ENCODE measurements around the gene LYZL1.
A peak's percentile ranks its signal among the peaks of the same experiment; 100 is the strongest.
"Not testable (repeated sequence)": the region's sequence is repeated elsewhere in the genome, so short reads cannot be mapped to it uniquely, and the experiment has no call there.

The LYZL1 gene

GRCh38 chr10:29316308-29317026 is 27.6 kb downstream of the LYZL1 start:
- no peaks in the 10 kb centered on the region for H3K36me3 ChIP-seq (ENCODE audit: control insufficient read depth, insufficient read depth, low read length)
- no peak overlapping the region for H3K27ac ChIP-seq (ENCODE audit: low read depth, low read length)
- H3K4me3 ChIP-seq (ENCODE audit: low read length): no peak overlapping the region
- H3K4me1 ChIP-seq (ENCODE audit: control insufficient read depth, insufficient read depth, low read length): no peaks in the 10 kb centered on the region
- no peaks in the 10 kb centered on the region for H3K27me3 ChIP-seq (ENCODE audit: control insufficient read depth, insufficient read depth, low read length)
- no peak overlapping the region for H3K9ac ChIP-seq (ENCODE audit: low read length)

- no peak overlapping the region for H3K9ac ChIP-seq (ENCODE audit: low read length)
- H3K36me3 ChIP-seq (ENCODE audit: control insufficient read depth, insufficient read depth, low read length): no peaks in the 10 kb centered on the region
- H3K27me3 ChIP-seq (ENCODE audit: control insufficient read depth, insufficient read depth, low read length): no peaks in the 10 kb centered on the region
- H3K4me1 ChIP-seq (ENCODE audit: control insufficient read depth, insufficient read depth, low read length): no peaks in the 10 kb centered on the region
- H3K4me3 ChIP-seq (ENCODE audit: low read length): no peak overlapping the region
- no peak overlapping the region for H3K27ac ChIP-seq (ENCODE audit: low read depth, low read length)
These were observed 28.2 kb downstream of the LYZL1 start for GRCh38 chr10:29317027-29317420.

DNA sequence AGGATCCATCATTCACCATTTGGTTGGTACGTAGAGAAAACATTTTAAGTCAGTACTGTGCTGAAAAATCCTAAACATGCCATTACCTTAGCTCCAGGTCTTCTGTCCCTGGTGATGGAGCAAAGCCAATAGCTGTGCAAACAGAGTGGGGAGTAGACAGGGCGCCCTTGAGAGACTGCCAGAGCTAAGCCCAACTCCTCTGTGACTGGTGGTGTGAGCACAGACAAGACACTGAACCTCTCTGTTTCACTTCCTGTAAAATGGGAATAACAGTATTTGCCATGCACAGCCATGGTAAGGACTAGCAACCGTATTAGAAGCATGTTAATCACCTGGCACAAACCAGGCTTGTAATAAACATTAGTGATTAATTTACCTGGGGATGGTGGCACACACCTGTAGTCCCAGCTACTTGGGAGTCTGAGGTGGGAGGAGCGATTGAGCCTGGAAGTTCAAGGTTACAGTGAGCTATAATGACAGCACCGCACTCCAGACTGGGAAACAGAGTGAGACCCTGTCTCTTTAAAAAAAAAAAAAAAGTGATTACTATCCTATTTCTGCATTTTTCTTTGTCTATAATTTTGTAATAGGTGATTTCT is 28.7 kb downstream of the LYZL1 start:
- Histone ChIP-seq H3K27me3 (ENCODE audit: control insufficient read depth, insufficient read depth, low read length) (no peaks in the 10 kb centered on the region), H3K36me3 (ENCODE audit: control insufficient read depth, insufficient read depth, low read length) (no peaks in the 10 kb centered on the region), H3K9ac (ENCODE audit: low read length) (no peak overlapping the region), H3K4me3 (ENCODE audit: low read length) (no peak overlapping the region), H3K27ac (ENCODE audit: low read depth, low read length) (no peak overlapping the region), H3K4me1 (ENCODE audit: control insufficient read depth, insufficient read depth, low read length) (no peaks in the 10 kb centered on the region)

DNA sequence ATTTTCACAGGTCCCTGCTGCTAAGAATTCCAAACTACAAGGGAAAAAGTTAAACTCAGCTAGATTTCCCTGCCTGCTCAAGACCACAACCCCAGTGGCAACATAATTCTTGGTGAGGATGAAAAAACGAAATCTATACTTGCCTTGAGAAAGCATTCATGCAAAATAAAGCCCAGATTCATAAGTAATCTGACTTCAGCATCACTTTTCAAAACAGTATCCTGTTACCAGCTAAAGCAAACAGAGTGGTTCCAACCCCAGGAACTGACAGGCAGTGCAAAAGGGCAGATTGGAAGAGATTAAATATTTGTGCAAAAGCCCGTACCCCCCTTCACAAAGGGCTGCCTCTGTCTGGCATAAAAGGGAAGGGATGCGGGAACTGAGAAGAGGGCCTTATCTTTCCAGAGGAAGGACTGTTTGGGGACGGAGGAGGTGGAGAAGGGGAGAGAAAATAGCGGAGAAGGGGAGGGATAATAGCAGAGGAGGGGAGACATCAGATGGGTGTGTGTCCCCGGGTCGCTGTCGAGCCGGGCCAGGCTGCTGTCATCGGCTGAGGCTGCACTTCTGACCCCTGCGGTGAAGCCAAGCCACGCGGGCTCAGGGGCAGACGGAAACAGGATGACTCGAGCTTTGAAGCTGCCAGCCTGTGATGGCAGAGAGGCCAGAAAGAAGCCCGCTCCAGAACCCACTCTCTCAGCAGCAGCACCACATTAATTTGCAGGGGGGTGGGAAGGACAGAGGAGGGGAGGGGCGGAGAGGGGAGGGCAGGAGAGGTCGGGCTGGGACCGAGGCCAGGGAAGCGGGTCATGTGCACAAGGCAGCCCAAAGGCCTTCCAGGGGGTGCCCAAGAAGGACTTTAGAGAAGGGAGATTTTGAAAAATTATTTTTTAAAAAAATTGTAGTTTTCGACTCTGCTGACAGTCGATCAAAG is 29.5 kb downstream of the LYZL1 start:
- not testable (repeated sequence) for H3K27ac ChIP-seq (ENCODE audit: low read depth, low read length); H3K4me3 ChIP-seq (ENCODE audit: low read length); H3K4me1 ChIP-seq (ENCODE audit: control insufficient read depth, insufficient read depth, low read length); H3K9ac ChIP-seq (ENCODE audit: low read length); H3K36me3 ChIP-seq (ENCODE audit: control insufficient read depth, insufficient read depth, low read length); H3K27me3 ChIP-seq (ENCODE audit: control insufficient read depth, insufficient read depth, low read length)

GRCh38 chr10:29319205-29319781 is 30.4 kb downstream of the LYZL1 start:
- H3K27me3 ChIP-seq (ENCODE audit: control insufficient read depth, insufficient read depth, low read length): no peaks in the 10 kb centered on the region
- H3K4me1 ChIP-seq (ENCODE audit: control insufficient read depth, insufficient read depth, low read length): peaks cover 6% of the 10 kb centered on the region
- no peaks in the 10 kb centered on the region for H3K36me3 ChIP-seq (ENCODE audit: control insufficient read depth, insufficient read depth, low read length)
- H3K9ac ChIP-seq (ENCODE audit: low read length): no peak overlapping the region
- H3K27ac ChIP-seq (ENCODE audit: low read depth, low read length): no peak overlapping the region
- H3K4me3 ChIP-seq (ENCODE audit: low read length): no peak overlapping the region

GRCh38 chr10:29320680-29321121 is 31.8 kb downstream of the LYZL1 start:
- H3K4me3 ChIP-seq (ENCODE audit: low read length); H3K27me3 ChIP-seq (ENCODE audit: control insufficient read depth, insufficient read depth, low read length); H3K36me3 ChIP-seq (ENCODE audit: control insufficient read depth, insufficient read depth, low read length); H3K9ac ChIP-seq (ENCODE audit: low read length); H3K4me1 ChIP-seq (ENCODE audit: control insufficient read depth, insufficient read depth, low read length); H3K27ac ChIP-seq (ENCODE audit: low read depth, low read length): not testable (repeated sequence)

- H3K27ac ChIP-seq (ENCODE audit: low read depth, low read length): no peak overlapping the region
- H3K36me3 ChIP-seq (ENCODE audit: control insufficient read depth, insufficient read depth, low read length): no peaks in the 10 kb centered on the region
- H3K4me1 ChIP-seq (ENCODE audit: control insufficient read depth, insufficient read depth, low read length): peaks cover 9% of the 10 kb centered on the region
- no peak overlapping the region for H3K9ac ChIP-seq (ENCODE audit: low read length)
- no peaks in the 10 kb centered on the region for H3K27me3 ChIP-seq (ENCODE audit: control insufficient read depth, insufficient read depth, low read length)
- no peak overlapping the region for H3K4me3 ChIP-seq (ENCODE audit: low read length)
These were observed 32.8 kb downstream of the LYZL1 start for GRCh38 chr10:29321656-29322055.

DNA sequence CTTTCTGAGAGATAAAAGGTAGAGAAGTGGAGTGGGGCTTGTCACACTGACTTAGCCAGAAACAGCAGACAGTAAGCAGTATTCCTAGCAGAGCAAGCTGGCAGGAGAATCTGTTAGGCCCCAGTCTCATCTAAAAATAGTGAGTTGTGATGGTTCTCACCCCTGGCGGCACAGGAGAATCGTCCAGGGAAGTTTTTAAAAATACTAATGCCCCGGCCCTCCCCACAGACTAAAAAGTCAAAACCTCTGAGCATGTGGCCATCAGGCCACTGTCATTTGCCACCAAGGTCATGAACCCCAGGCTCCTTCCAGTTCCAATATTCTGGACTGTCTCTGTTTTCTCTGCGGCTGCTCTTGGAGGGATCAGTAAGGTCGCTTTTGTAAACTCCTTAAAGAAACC is 34.0 kb downstream of the LYZL1 start:
- Histone ChIP-seq H3K27me3 (ENCODE audit: control insufficient read depth, insufficient read depth, low read length) (no peaks in the 10 kb centered on the region), H3K4me1 (ENCODE audit: control insufficient read depth, insufficient read depth, low read length) (peaks cover 9% of the 10 kb centered on the region), H3K27ac (ENCODE audit: low read depth, low read length) (peak overlapping the region; percentile 37), H3K36me3 (ENCODE audit: control insufficient read depth, insufficient read depth, low read length) (no peaks in the 10 kb centered on the region), H3K4me3 (ENCODE audit: low read length) (no peak overlapping the region), H3K9ac (ENCODE audit: low read length) (no peak overlapping the region)

GRCh38 chr10:29323367-29323766 is 34.5 kb downstream of the LYZL1 start:
- Histone ChIP-seq H3K4me1 (ENCODE audit: control insufficient read depth, insufficient read depth, low read length) (peaks cover 9% of the 10 kb centered on the region), H3K27me3 (ENCODE audit: control insufficient read depth, insufficient read depth, low read length) (no peaks in the 10 kb centered on the region), H3K9ac (ENCODE audit: low read length) (no peak overlapping the region), H3K4me3 (ENCODE audit: low read length) (no peak overlapping the region), H3K27ac (ENCODE audit: low read depth, low read length) (no peak overlapping the region), H3K36me3 (ENCODE audit: control insufficient read depth, insufficient read depth, low read length) (no peaks in the 10 kb centered on the region)

DNA sequence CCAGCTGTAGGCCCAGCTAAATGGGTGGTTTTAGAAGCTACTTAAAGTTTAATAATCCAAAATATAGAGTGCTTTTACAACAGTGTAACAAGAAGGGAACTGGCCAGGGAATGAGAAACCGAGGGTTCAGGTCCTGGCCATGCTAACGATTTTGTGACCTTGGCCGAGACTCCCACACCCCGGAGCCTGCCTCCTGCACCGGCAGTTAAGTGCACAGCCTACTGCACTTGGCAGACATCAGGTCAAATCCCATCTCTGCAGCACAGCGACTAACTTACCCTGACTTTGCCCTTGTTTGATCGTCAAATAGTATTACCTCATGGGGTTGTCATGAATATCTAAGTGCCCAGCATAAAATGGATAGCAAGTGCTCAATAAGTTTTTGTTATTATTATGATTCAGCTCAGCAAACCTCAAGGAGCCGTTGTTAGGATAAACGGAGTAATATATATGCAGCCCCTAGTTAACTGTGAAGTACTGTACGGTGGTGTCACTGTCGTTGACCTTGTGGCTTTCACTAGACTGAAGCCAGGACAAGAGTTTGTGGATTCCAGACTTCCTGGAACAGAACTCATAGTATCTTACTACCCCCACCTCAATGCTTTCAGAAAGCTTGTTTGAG is 35.5 kb downstream of the LYZL1 start:
- H3K27ac ChIP-seq (ENCODE audit: low read depth, low read length): no peak overlapping the region
- H3K4me1 ChIP-seq (ENCODE audit: control insufficient read depth, insufficient read depth, low read length): peaks cover 15% of the 10 kb centered on the region
- H3K4me3 ChIP-seq (ENCODE audit: low read length): no peak overlapping the region
- no peaks in the 10 kb centered on the region for H3K27me3 ChIP-seq (ENCODE audit: control insufficient read depth, insufficient read depth, low read length)
- H3K36me3 ChIP-seq (ENCODE audit: control insufficient read depth, insufficient read depth, low read length): no peaks in the 10 kb centered on the region
- H3K9ac ChIP-seq (ENCODE audit: low read length): no peak overlapping the region

DNA sequence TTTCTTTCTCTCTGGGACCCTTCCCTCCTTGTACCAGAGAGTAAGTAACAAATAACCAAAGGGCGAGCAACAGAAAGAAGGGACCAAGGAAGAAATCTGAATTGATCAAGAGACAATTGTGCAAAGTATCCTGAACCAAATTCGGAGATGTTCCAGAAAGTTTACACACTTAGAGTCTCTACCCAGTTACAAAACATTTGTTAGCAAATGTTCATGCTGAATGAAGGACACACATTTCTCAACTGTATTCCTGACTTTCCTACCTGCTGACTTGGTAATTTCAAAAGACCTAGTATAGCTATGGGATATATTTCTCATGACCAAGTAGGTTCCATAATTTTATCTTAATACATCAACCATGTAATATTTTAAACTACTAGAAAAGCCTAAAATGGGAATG is 37.4 kb downstream of the LYZL1 start:
- H3K36me3 ChIP-seq (ENCODE audit: control insufficient read depth, insufficient read depth, low read length): no peaks in the 10 kb centered on the region
- H3K27ac ChIP-seq (ENCODE audit: low read depth, low read length): no peak overlapping the region
- H3K9ac ChIP-seq (ENCODE audit: low read length): no peak overlapping the region
- no peak overlapping the region for H3K4me3 ChIP-seq (ENCODE audit: low read length)
- peaks cover 21% of the 10 kb centered on the region for H3K4me1 ChIP-seq (ENCODE audit: control insufficient read depth, insufficient read depth, low read length)
- H3K27me3 ChIP-seq (ENCODE audit: control insufficient read depth, insufficient read depth, low read length): no peaks in the 10 kb centered on the region

All from rectal smooth muscle tissue (tissue), 1 donor.